ENCODE data around the gene PRUNE2.

PRUNE2 gene

DNA sequence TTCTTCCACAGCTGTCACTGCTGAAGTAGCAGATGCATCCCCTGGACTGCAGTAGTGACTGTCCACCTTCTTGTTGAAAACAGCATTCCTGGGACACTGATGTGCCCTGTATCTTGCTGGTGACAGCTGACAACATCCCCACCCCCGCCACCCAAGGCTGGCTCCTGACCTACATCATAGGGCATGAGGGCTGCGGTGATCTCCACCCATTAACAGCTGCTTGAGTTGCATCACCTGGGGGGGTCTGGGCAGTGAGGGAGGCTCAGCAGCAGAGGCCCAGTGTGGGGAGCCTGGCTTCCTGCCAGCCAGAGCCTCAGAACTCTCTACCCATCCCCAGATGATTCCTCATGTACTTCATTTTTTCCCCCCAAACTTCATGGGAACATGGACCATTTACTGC lies 4.1 kb downstream of the PRUNE2 start:
- no peak for DNase-seq

DNA sequence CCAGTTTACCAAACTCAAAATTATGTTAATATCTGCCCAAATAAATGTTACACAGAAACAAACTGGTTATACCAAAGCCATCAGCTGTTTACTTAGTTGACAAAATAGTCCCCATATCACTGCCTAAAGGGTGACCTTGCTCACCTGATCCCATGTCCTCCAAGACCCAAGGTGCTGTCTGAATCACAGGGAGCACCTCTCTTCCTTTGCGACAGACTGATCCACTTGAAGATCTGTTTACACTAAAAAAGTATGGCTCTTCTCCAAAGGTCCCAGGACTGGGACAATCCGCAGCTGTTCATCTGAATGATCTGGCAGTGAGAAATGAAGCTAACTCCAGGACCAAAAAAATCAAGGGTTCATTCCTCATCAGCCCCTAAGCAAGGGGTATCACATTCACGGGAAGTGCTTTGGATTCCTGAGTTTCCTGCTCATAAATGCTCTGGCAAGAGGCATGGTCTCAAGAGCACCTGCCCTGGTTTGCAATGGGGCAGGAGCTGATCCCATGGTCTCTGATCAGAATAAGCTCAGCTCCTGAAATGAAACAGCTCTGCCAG lies 5.0 kb downstream of the PRUNE2 start:
- no peak for DNase-seq

DNA sequence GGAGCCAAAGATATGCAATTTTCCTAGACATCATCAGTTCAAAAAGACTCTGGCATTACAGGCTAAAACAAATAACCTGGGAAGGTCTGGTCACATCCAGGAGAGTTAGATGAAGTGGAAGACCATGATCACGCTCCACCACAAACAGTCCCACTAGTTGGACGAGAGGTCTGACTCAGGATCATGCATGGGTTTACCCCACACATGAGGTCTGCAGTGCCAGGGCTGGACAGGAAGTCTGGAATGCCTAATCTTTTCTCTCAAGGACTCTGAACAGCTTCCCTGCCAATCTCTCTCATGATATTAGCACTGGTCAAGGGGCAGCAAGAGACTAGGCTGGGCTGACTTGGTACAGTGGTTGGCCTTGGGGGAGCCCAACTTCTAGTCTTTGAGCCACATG lies 7.1 kb downstream of the PRUNE2 start:
- DNase-seq, result peak in 1 of 3 donors; percentile 15

DNA sequence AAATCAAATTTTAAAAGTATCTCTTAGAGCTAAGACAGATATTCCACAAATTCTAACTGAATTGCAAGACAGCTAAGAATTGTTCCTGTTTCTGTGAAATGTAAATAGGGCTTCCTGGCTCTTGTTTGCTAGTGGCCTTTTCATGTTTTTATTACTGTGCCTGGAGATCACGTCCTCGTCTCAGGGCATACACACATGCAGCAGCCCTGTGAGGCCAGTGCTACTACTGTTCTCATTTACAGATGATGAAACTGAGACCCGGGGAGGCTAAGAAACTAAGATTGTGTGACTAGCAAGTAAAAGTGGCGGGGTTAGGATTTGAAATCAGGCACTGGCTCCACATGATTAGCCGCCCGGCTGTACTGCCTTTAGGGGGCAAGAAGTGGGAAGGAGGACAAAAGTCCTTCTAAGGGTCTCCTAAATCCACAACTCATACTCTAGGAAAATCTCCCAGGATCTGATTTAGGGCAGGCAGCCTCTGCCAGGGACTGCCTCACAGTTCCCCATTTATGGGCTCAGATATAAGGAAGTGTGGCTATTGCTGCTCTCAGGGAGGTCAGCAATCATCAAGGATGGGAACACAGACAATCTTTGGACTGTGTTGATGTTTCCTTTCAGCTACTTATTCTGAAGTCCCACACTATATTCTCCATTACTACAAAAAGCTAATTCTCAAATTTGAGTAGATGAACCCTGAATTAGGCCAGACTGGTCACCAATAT lies 7.9 kb downstream of the PRUNE2 start:
- no peak for DNase-seq

DNA sequence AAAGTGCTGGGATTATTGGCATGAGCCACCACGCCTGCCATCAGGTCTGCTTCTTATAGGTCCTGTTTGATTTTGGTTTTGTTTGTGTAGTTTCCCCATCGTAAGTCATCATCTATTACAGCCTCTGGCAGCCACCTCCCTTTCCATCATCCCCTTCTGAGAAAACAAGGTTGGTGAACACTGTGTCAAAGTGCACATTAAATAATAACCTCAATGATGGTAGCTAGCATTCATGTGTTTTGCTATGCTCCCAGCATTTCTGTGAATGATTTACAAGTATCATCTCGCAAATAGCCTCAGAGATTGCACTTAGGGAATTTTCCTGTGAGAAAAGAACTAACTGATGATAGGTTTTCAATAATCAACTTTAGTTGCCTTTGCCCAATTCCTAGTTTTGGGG lies 9.9 kb downstream of the PRUNE2 start:
- no peak for DNase-seq

DNA sequence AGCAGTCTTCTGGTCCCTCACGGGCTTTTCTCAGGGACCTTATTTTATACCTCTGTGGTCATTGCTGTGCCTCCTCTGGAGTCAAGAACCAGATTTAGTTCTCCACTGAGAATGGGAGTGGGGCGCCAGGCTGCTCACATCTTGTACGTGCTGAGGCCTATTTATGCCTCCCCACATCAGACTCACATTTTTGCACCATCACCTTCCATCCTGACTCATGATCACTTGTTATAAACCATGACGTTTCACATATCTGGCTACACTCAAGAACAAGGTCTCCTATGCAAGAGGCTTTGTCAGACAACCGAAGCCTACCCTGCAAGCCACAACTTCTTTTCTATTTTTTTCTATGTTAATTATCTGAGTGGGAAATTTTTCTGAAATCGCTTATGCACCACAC lies 10.7 kb downstream of the PRUNE2 start:
- no peak for DNase-seq

DNA sequence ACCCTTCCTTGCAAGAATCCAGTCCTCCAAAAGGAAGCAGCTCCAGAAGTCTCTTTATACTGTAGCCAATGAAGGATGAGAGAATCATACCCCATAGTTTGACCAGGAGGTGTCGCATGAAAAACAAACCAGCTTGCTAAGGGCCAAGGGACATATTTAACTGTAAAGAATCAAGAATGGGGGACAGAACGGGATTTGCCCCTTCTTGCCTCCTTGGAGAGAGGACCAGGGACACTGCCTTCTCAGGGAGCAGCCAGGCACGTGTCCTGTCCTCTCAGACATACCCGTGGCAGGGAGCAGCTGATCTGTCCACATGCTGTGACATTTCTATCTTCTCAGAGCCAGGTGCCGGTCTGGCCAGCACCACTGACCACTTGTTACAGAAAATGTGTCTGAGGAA lies 11.7 kb downstream of the PRUNE2 start:
- DNase-seq, result no peak

DNA sequence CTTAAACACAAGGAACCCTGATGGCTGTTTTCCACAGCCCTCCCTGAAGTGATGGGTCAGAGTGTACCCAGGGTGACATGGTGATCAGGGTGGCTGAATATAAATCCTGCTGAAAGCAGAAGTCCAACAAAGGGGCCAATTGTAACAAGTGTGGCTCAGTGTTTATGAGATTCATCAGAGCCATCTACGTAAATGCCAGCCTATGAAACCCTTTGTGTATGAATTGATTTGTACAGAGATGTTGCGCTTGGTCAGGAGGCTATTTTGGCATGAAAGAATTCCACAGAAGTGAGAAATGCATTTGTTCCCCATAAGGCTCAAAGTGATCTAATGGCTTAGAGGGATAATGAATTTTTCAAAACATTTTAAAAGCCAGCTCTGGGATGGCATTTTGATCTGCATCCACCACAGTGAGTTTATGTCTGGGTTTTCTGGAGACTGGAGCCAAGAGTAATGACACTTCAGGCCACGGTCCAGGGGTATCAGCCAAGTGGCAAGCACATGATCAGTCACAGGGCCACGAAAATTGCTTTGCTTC lies 12.4 kb downstream of the PRUNE2 start:
- no peak for DNase-seq

DNA sequence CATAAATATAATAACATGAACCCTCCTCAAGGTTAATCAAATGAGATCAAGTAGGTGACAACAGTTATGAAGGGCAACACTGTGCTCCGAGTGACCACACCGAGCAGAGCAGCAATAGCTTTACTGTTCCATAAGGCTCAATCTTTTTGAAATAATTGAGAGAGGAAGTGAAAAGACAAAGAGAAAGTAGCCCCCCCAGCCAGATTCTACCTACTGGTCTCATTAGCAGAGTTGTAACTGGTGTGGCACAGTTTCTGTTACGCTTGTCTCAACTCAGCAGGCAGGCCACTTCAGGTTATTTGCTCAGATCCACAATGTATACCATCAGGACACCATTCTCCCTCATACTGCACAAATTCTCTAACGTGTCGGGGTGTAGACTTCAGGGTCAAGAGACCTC lies 14.0 kb downstream of the PRUNE2 start:
- no peak for DNase-seq

DNA sequence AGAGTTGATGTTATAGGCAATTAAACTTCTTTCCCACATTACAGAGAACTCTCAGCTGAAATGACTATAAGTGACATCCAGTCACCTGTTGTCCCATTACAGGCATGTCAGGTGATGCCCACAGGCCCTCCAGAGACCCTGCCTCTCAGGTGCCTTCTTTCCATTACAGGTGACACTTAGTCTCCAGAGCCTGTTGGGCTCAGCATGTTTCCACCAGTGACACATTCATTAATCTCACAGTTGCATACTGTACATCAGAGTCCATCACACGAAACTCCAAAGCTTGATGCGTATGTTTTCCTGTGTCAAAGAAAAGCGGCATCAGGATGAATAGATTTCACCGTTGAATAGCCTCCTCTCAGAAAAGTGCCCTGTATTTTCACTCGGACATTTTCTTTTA lies 14.6 kb downstream of the PRUNE2 start:
- DNase-seq, result no peak

DNA sequence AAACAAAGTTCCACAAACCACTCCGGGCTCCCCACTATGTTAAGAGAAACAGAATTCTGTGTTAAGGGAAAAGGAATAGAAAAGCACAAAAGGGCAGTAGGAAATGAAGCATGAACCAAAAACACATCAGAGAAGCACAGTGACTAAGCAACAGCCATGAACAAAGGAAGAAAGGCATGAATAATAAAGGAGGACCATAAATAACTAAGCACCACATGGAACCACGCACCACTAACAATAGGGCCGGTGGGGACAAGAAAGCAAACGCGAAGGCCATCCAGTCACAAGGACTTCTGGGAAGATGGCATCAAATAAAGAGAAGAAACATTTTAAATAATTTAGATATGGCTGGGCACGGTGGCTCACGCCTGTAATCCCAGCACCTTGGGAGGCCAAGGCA lies 18.0 kb downstream of the PRUNE2 start:
- DNase-seq, result no peak

DNA sequence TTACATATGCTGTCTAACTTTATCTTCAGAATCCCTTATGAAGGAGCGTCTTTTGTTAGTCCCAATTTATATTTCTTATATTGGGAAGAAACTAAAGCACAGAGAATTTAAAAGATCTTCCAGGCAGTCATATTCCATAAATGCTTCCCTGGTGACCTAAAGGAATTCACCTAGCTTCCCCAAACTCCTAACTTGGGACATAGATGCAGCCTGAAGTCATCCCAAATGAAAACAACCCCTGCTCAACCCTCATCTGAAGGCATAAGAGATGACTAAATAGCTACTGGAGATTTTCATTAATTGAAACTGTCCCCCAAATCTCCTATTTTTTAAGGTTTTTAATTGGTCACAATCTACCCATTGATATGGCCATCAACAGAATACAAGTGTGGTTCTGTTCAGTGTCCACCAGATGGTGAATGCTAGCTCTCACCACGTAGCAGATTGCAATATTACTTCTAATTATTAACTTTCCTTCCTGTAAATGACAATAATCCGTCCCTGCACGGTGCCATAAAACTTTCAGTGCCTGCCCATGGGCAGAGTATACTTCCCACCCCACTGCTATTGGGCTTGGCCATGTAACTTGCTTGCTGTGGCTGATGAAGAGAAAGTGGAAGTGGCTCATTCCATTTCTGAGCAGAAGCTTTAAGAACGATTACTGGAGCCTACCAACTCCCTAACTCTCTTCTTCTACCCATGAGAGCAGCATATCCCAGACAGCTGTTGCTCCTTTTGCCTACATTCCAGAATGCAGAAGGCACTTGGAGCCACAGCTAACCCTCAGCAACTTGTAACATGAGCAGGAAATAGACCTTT lies 18.7 kb downstream of the PRUNE2 start:
- DNase-seq, result no peak

DNA sequence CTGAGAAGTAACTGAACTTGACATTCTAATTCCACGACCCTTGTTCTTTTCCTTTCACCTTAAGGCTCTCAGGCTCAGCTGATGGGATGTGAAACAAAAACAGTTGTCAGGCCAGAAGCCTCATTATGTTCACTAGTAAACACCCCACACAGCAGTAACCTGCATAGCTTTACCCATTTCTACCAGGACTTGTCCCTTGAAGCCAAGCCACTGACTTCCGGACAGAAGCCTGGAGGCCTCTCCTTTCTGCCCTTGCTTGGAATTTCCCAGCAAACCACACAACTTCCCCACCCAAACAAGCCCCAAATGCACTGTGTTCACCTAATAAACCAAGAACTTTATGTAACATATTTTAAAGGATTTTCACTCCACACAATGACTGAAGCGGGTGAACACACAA lies 19.6 kb downstream of the PRUNE2 start:
- DNase-seq, result no peak

DNA sequence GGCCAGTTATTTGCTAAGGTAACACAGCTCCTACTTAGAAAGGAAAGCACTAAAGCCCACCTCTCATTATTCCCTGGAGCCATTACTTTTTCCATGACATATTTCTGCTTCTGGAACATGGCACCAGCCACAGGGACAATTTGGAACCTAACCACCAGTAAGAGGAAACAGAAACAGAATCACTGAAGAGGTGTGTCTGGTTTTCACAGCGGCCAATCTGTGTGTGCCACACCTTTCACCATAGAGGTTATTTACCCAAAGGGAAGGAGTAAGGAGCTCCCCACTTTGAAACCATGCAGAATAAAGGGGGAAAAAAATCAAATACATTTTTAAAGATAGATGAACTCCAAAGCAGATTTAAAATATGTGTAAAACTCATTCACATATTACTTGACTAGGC lies 21.1 kb downstream of the PRUNE2 start:
- DNase-seq, result no peak

DNA sequence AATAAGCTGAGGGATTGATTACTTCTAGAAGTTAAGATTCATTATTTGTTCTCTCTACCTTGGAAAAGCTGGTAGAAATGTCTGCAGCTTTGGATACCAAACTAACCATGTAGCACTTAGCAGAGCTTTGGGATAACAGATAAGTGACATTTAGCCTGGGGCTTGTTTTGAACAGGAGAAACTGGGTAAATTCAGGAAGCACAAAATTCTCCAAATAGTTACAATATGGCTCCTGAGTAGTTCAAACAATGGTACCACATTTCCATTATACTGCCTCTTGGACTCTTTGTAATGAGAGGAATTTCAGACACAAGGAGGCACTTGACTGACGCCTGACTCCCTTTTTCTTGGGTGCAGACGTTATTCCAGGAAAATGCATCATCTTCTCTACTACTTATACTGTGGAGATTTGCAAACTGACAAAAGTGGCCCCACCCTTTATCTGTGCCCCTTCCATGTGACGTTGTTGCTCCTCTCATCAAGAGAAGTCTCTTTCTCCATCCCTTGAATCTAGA lies 22.5 kb downstream of the PRUNE2 start:
- DNase-seq, result no peak

DNA sequence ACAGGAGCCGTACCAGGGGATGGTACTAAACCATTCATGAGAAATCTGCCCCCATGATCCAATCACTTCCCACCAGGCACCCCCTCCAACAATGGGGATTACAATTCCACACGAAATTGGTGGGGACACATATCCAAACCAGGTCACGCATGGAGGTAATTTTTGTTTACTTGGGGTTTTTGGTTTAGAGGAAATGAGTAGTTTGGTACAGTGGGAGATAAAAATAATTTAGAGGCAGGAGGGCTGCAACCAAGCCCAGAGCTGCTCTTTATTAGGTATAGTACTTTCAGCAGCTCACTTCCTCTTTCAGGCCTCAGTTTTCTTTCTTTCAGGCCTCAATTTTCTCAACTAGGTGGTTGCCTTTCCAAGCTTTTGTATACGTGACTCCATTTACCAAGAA lies 23.2 kb downstream of the PRUNE2 start:
- DNase-seq, result no peak

DNA sequence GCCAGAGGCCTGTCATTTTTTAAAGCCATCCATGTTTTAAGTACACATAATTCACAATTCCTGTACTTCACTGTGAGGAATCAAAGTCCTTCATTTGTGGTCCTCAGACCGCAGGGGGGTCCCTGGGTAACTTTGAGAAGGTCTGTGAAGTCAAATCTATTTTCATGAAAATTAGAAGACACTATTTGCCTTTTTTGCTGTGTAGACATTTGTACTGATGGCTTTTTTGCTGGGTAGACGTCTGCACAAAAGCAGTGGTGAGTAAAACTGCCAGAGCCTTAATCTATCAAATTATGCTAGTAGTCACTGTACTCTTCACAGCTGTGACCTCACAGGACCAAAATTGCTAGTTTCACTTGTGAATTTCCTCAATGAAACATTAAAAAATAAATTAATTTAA lies 25.7 kb downstream of the PRUNE2 start:
- DNase-seq, result no peak

DNA sequence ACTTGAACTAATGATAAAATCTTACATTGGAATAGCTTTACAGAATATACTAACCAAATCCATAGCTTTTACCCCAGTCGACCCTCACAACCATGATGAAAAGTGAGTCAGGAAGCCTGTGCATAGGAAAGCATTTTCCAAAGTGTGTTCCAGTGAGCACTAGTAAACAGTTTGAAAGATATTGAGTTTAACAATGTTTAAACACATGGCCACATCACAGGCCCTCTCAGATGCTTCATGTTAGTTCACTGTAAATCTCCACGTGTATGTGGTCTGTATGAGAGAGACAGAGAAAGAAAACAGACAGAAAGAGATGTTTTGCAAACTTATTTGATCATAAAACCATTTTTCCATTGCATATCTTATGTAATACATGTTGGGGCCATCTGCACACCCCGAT lies 27.0 kb downstream of the PRUNE2 start:
- DNase-seq, result no peak

DNA sequence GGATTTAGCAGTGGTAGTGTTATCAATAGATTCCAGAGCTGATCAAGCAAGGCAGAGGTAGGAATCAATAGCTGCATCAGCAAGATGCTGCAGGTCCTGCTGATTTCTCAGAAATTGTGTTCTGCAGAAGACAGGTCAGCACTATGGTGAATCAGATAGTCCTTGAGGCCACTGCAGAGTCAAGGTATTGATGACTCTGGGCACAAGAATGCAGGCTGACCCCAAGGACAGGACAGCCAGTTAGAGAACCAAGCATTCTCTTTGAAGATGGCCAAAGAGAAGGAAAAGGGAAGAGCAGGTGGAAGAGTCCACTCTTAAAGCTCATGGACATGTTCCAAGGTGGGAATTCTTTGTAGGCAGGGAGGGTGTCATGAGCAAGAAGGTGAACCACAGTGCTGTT lies 28.0 kb downstream of the PRUNE2 start:
- no peak for DNase-seq

DNA sequence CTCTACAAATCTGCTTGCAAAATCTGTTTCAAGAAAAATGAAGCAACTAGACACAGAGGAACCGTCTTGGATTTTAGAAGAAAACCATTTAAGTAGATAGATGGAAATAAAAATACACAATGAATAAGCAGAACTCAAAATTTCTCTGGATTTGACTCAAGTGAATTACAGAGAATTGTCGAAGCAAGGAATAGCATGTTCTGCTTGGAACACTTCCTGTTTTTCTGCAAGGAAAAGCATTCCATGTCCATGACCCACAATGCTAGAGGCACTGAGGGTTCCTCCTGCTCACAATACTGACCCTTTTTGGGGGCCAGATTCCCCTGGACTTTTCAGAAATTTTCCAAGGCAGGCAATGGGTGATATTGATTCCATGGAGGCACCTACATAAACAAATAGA lies 29.8 kb downstream of the PRUNE2 start:
- no peak for DNase-seq

DNA sequence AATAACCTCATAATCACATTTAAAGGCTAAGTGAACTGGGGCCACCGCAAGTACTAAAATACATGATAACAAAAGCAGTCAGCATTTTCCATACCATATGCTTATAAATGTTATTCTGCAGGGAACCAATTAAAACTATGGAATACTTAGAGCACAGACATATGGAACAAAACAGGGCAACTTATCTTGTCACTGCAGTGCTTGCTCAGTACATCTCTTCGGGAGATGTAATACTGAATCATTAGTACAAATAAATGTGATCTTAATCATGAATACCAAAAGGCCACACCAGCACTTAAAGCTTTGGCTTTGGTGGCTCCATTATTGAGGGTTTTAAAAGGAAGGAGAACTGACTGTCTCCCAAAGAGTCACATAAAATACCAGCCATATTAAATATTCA lies 32.1 kb downstream of the PRUNE2 start:
- no peak for DNase-seq

DNA sequence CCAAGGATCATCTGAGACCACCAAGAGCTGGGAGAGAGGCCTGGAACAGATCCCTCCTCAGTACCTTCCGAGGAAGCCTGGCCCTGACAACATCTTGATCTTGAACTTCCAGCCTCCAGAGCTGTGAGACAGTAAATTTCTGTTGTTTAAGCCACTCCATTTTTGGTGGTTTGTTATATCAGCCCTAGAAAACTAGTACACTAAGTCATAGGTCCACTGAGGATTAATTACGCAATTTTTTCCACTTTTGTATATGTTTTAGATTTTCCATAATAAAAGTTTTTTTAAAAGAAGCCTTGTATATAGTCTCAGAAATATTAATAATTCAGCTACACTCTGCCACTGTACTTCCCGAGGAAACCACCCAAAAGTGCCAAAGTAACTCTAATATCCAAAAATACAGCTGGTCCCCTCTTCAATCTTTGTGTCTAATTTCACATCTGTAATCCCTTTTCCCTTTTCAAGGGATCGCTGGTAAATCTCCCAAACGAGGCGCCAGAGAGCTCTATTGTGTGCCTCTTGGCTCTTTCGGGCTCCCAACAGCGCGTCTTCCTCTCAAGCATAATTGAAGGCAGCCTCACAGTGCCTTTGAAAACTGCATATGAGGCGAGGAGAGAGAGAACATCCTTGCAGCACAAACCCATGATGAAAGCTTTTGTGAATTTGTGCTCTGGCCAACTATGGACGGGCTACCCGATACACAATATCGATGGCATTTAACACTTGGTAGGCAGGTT lies 32.7 kb downstream of the PRUNE2 start:
- DNase-seq, result no peak

DNA sequence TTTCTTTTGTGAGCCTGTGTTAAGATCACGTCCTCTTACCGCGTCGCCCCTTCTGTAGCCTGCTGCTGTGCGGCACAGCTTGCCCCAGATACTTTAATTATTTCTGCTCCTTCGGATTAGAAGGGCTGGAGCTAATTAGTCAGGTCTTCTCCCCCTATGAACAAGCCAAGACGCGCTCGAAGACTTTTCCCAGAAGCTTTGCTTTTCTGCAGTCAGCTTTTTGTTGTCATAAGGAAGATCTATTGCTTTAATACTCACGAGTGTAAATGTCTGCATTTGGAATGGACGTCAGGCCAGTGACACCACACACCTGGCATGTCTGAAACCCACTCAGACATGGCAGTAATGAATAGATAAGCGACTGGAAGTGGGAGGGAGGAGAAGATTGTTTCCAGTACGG lies 37.0 kb downstream of the PRUNE2 start:
- DNase-seq, result no peak

Data from suppressor macrophage treated with lipopolysaccharide for 1 hour (primary cell).